Measurements from ENCODE around the gene INSL3.

The INSL3 gene

GRCh38 chr19:17812099-17812498, 9.2 kb downstream of the INSL3 start:
- in situ Hi-C loops (cut with MboI; ENCODE audit: low sequenced_read_pairs, unreplicated experiment): no loop called here
- no peak for DNase-seq (ENCODE audit: low spot score)
- TF ChIP-seq CTCF (IDR thresholded peaks at IDR 0.05; ENCODE audit: borderline replicate concordance, control extremely low read depth, extremely low read depth, insufficient read depth, missing control alignments): no peak

GRCh38 chr19:17811681-17812080, 9.6 kb downstream of the INSL3 start:
- no peak for DNase-seq (ENCODE audit: low spot score)
- no peak for TF ChIP-seq CTCF (IDR thresholded peaks at IDR 0.05; ENCODE audit: borderline replicate concordance, control extremely low read depth, extremely low read depth, insufficient read depth, missing control alignments)
- in situ Hi-C loops (cut with MboI; ENCODE audit: low sequenced_read_pairs, unreplicated experiment): no loop called here

- in situ Hi-C loops (cut with MboI; ENCODE audit: low sequenced_read_pairs, unreplicated experiment): no loop called here
- TF ChIP-seq CTCF (IDR thresholded peaks at IDR 0.05; ENCODE audit: borderline replicate concordance, control extremely low read depth, extremely low read depth, insufficient read depth, missing control alignments): no peak
- DNase-seq (ENCODE audit: low spot score): no peak
Observed at GRCh38 chr19:17811103-17811502, 10.2 kb downstream of the INSL3 start.

- no peak for TF ChIP-seq CTCF (IDR thresholded peaks at IDR 0.05; ENCODE audit: borderline replicate concordance, control extremely low read depth, extremely low read depth, insufficient read depth, missing control alignments)
- in situ Hi-C loops (cut with MboI; ENCODE audit: low sequenced_read_pairs, unreplicated experiment): no loop called here
- DNase-seq (ENCODE audit: low spot score): no peak
Observed at GRCh38 chr19:17807731-17808316, 13.5 kb downstream of the INSL3 start.

GRCh38 chr19:17806945-17807344, 14.4 kb downstream of the INSL3 start:
- TF ChIP-seq CTCF (IDR thresholded peaks at IDR 0.05; ENCODE audit: borderline replicate concordance, control extremely low read depth, extremely low read depth, insufficient read depth, missing control alignments): no peak
- no peak for DNase-seq (ENCODE audit: low spot score)
- in situ Hi-C loops (cut with MboI; ENCODE audit: low sequenced_read_pairs, unreplicated experiment): no loop called here

- in situ Hi-C loops (cut with MboI; ENCODE audit: low sequenced_read_pairs, unreplicated experiment): no loop called here
- no peak for DNase-seq (ENCODE audit: low spot score)
- TF ChIP-seq CTCF (IDR thresholded peaks at IDR 0.05; ENCODE audit: borderline replicate concordance, control extremely low read depth, extremely low read depth, insufficient read depth, missing control alignments): no peak
Observed at GRCh38 chr19:17805427-17805826, 15.9 kb downstream of the INSL3 start.

All from GM13976 (cell line).